ENCODE data around the gene TMTC2.

- TF ChIP-seq CTCF (IDR thresholded peaks at IDR 0.05; ENCODE audit: insufficient read depth, low read length, poor library complexity, severe bottlenecking) = peak; percentile 75
- no peak for TF ChIP-seq EZH2phosphoT487 (conservative IDR thresholded peaks at IDR 0.05; ENCODE audit: low read length)
Observed at GRCh38 chr12:82685790-82686167, 927 bp upstream of the TMTC2 start.

Data from SU-DHL-6 (cell line).